GM23338 (cell line): Measurements from ENCODE around the gene RPL12. TPM values are rescaled to one million over a fixed set of nuclear protein-coding genes. Genes with fewer than 3 reads are reported as not detected.

Experiments
- ATAC-seq: fragments of 200-7000 bp; cut with Tn5 transposase; 3 replicates; pipeline ENCODE4 v1.9.1; 2020
- DNase-seq: peaks from one replicate; pipeline ENCODE4 v3.0.0-alpha.2; 2015; ENCODE audit warnings: low spot score
- H2AFZ ChIP-seq: fragments of 200-600 bp; sonication (generic); 2 replicates; pipeline ENCODE4 v1.8.0; 2016; ENCODE audit warnings: antibody characterized with exemption, mild to moderate bottlenecking, moderate library complexity
- H3F3A ChIP-seq: fragments of 200-600 bp; sonication (generic); replicated peaks from 2 replicates; pipeline ENCODE4 v1.8.0; 2017; ENCODE audit warnings: antibody characterized with exemption, mixed run types, low read depth
- H3K27ac ChIP-seq: fragments of 200-600 bp; sonication (generic); 2 replicates; pipeline ENCODE4 v1.6.1; 2016; ENCODE audit warnings: low read depth
- H3K27me3 ChIP-seq: fragments of 200-600 bp; sonication (generic); 2 replicates; pipeline ENCODE4 v1.8.0; 2016; ENCODE audit warnings: mild to moderate bottlenecking, mixed run types, moderate library complexity; ENCODE audit not compliant: insufficient read depth
- H3K36me3 ChIP-seq: fragments of 200-600 bp; sonication (generic); 2 replicates; pipeline ENCODE4 v1.8.0; 2016; ENCODE audit warnings: mild to moderate bottlenecking; ENCODE audit not compliant: insufficient read depth
- H3K4me1 ChIP-seq: fragments of 200-600 bp; sonication (generic); 2 replicates; pipeline ENCODE4 v1.8.0; 2016; ENCODE audit warnings: mild to moderate bottlenecking, moderate library complexity; ENCODE audit not compliant: insufficient read depth
- H3K4me2 ChIP-seq: fragments of 200-600 bp; sonication (generic); 2 replicates; pipeline ENCODE4 v1.7.1; 2017; ENCODE audit warnings: mixed run types
- H3K4me3 ChIP-seq: fragments of 200-600 bp; sonication (generic); 2 replicates; pipeline ENCODE4 v1.6.1; 2016; ENCODE audit warnings: mixed run types
- H3K79me2 ChIP-seq: fragments of 200-600 bp; sonication (generic); replicated peaks from 2 replicates; pipeline ENCODE4 v1.8.0; 2017; ENCODE audit warnings: mild to moderate bottlenecking; ENCODE audit not compliant: insufficient read depth
- H3K9me2 ChIP-seq: fragments of 200-600 bp; sonication (generic); 2 replicates; pipeline ENCODE4 v1.8.0; 2017; ENCODE audit not compliant: insufficient read depth
- H4K20me1 ChIP-seq: fragments of 200-600 bp; sonication (generic); replicated peaks from 2 replicates; pipeline ENCODE4 v1.8.0; 2017; ENCODE audit warnings: mild to moderate bottlenecking; ENCODE audit not compliant: insufficient read depth
- H3K27ac Mint-ChIP-seq: 2 replicates; pipeline ENCODE4 v1.8.0; 2020; ENCODE audit warnings: inconsistent platforms, mild to moderate bottlenecking, moderate library complexity, mixed read lengths
- H3K27me3 Mint-ChIP-seq: 3 replicates; pipeline ENCODE4 v1.8.0; 2022; ENCODE audit warnings: low read depth, mild to moderate bottlenecking, moderate library complexity, mixed read lengths, inconsistent platforms; ENCODE audit not compliant: insufficient read depth, poor library complexity
- H3K36me3 Mint-ChIP-seq: 3 replicates; pipeline ENCODE4 v1.8.0; 2021; ENCODE audit warnings: low read depth, mild to moderate bottlenecking, inconsistent platforms, moderate library complexity, mixed read lengths
- H3K4me1 Mint-ChIP-seq: 3 replicates; pipeline ENCODE4 v1.8.0; 2020; ENCODE audit warnings: mild to moderate bottlenecking, inconsistent platforms, mixed read lengths
- H3K4me3 Mint-ChIP-seq: 3 replicates; pipeline ENCODE4 v1.8.0; 2021; ENCODE audit warnings: moderate library complexity, mild to moderate bottlenecking, inconsistent platforms, mixed read lengths
- H3K9me3 Mint-ChIP-seq: 3 replicates; pipeline ENCODE4 v1.8.0; 2020; ENCODE audit warnings: moderate library complexity, mild to moderate bottlenecking, inconsistent platforms, mixed read lengths
- CTCF ChIP-seq, 2 experiments: fragments of 200-600 bp in 1 of 2; sonication (generic) in 1 of 2; conservative IDR thresholded peaks; 2 replicates each; pipeline versions ENCODE4 v1.5.1 to v1.6.1; 2016 to 2017; ENCODE audit warnings: antibody characterized with exemption in 2 of 2, low read depth in 2 of 2, mild to moderate bottlenecking in 2 of 2, moderate library complexity in 1 of 2
- ETS1 ChIP-seq: IDR thresholded peaks from 2 replicates; pipeline ENCODE4 v1.6.1; 2016; ENCODE audit warnings: antibody characterized with exemption
- NANOG ChIP-seq: IDR thresholded peaks from 2 replicates; pipeline ENCODE4 v1.6.1; 2016; ENCODE audit warnings: antibody characterized with exemption, borderline replicate concordance
- POLR2AphosphoS5 ChIP-seq: IDR thresholded peaks from 2 replicates; pipeline ENCODE4 v1.6.1; 2016; ENCODE audit warnings: antibody characterized with exemption, low read depth
- REST ChIP-seq: IDR thresholded peaks from one replicate; pipeline ENCODE4 v1.6.1; 2018; ENCODE audit warnings: antibody characterized with exemption; ENCODE audit not compliant: unreplicated experiment
- STAT1 ChIP-seq: IDR thresholded peaks from one replicate; pipeline ENCODE4 v1.6.1; 2016; ENCODE audit warnings: antibody characterized with exemption; ENCODE audit not compliant: unreplicated experiment
- ZNF114 ChIP-seq: fragments of 250-450 bp; sonication (Bioruptor Pico); IDR thresholded peaks from 2 replicates; pipeline ENCODE4 v1.5.0; 2020; ENCODE audit warnings: mild to moderate bottlenecking, moderate library complexity
- ZNF462 ChIP-seq: fragments of 250-450 bp; sonication (Bioruptor Pico); IDR thresholded peaks from 2 replicates; pipeline ENCODE4 v1.5.0; 2020; ENCODE audit warnings: mild to moderate bottlenecking, moderate library complexity
- polyA plus RNA-seq: library from polyadenylated mRNA; unstranded; fragments of >200 nt; fragmentation: Nextera tagmentation; extraction: Ambion mirVana; gene quantifications from 2 replicates; pipeline ENCODE4 v1.2.1, GENCODE V29; 2016
- total RNA-seq: library from RNA; depleted of rRNA; stranded (reverse); fragments of >200 nt; shearing (Covaris generic); gene quantifications from 2 replicates; pipeline ENCODE4 v1.2.3, GENCODE V29; 2014

Gene RPL12
- total and polyA plus RNA-seq, 2 experiments from 2014 or later = 2,121 to 2,596 TPM

- TF ChIP-seq REST (no peak), POLR2AphosphoS5 (no peak), ETS1 (no peak), NANOG (no peak), STAT1 (no peak), CTCF (conservative IDR thresholded peaks at IDR 0.05; ENCODE audit: low read depth in 2 of 2) (no peak), ZNF114 (no peak)
Measured at GRCh38 chr9:127417131-127418036, 33.8 kb downstream of the RPL12 start (continued).

GRCh38 chr9:127415657-127416056 is 35.5 kb downstream of the RPL12 start:
- Mint-ChIP-seq H3K4me3 (no peak overlapping the region), H3K27ac (no peak overlapping the region)
- H3K27ac ChIP-seq = no peak overlapping the region
- TF ChIP-seq ZNF114 = no peak
- TF ChIP-seq POLR2AphosphoS5 = no peak
- TF ChIP-seq ZNF462 (CRISPR knock-in tag) = no peak
- no peak for TF ChIP-seq ETS1

More at GRCh38 chr9:127415657-127416056, 35.5 kb downstream of the RPL12 start:
- no peak for DNase-seq
- Histone ChIP-seq H3K4me1 (peaks cover 6% of the 10 kb centered on the region; the same call in 1 of the 2 replicates), H3K79me2 (no peaks in the 10 kb centered on the region), H3K4me3 (no peak overlapping the region), H2AFZ (no peak overlapping the region), H3K36me3 (no peaks in the 10 kb centered on the region), H3K27me3 (no peaks in the 10 kb centered on the region), H3K9me2 (no peaks in the 10 kb centered on the region), H4K20me1 (no peaks in the 10 kb centered on the region), H3K4me2 (no peak overlapping the region), H3F3A (0 out of 2 replicates have a peak, but pooled peaks cover 6% of the 10 kb centered on the region)
- Mint-ChIP-seq H3K4me1 (peaks cover 22% of the 10 kb centered on the region), H3K27me3 (peaks cover 14% of the 10 kb centered on the region), H3K36me3 (peaks cover 8% of the 10 kb centered on the region; the same call in 2 of the 3 replicates), H3K9me3 (no peaks in the 10 kb centered on the region)
- ATAC-seq = no peak
